Panc1 (cell line): ENCODE measurements around the gene MAL. TPM values are rescaled to one million over a fixed set of nuclear protein-coding genes. Genes with fewer than 3 reads are reported as not detected.

ENCODE experiments used
- ATAC-seq: fragments of 200-7000 bp; cut with Tn5 transposase; 2 replicates; pipeline ENCODE4 v1.9.1; 2020; ENCODE audit warnings: mild to moderate bottlenecking, moderate library complexity
- BruUV-seq: library from RNA; stranded (reverse); fragments of 400-500 nt; replicated peaks from 2 replicates; lab custom pipeline; 2021; lab: Mats Ljungman, UMichigan
- CTCF ChIA-PET: fragments of 300-600 bp; sonication (Branson Sonifier 250); formaldehyde crosslinking; loops from one replicate; lab custom pipeline; 2022; ENCODE audit warnings: antibody characterized with exemption; lab: Charles Lee
- POLR2A ChIA-PET: fragments of 300-600 bp; sonication (Branson Sonifier 250); formaldehyde crosslinking; loops from one replicate; lab custom pipeline; 2022; ENCODE audit warnings: antibody characterized with exemption; lab: Charles Lee
- DNase-seq: peaks from one replicate; pipeline ENCODE4 v3.0.0-alpha.2; 2010; ENCODE audit warnings: low read depth, low spot score
- H3K27ac ChIP-seq: 2 replicates; pipeline ENCODE4 v1.5.1; 2011; ENCODE audit warnings: mild to moderate bottlenecking, low read length, inconsistent platforms
- H3K27me3 ChIP-seq: fragments of 200-500 bp; sonication (Bioruptor generic); 2 replicates; pipeline ENCODE4 v1.6.0; 2014; ENCODE audit warnings: low read length, inconsistent platforms; ENCODE audit not compliant: control insufficient read depth, insufficient read depth
- H3K36me3 ChIP-seq: fragments of 200-500 bp; sonication (Bioruptor generic); 2 replicates; pipeline ENCODE4 v1.5.1; 2014; ENCODE audit warnings: inconsistent platforms, mild to moderate bottlenecking, low read length, moderate library complexity; ENCODE audit not compliant: control insufficient read depth, insufficient read depth
- H3K4me1 ChIP-seq: 2 replicates; pipeline ENCODE4 v1.5.1; 2011; ENCODE audit warnings: inconsistent platforms, mild to moderate bottlenecking, low read length, moderate library complexity; ENCODE audit not compliant: control insufficient read depth, insufficient read depth
- H3K4me3 ChIP-seq, 2 experiments: 2 replicates each; pipeline ENCODE4 v1.5.1; 2011 to 2012; ENCODE audit warnings: low read depth in 2 of 2, low read length in 2 of 2, mild to moderate bottlenecking in 2 of 2, inconsistent platforms in 1 of 2, moderate library complexity in 1 of 2
- H3K9me3 ChIP-seq: fragments of 200-500 bp; sonication (Bioruptor generic); 2 replicates; pipeline ENCODE4 v1.5.1; 2014; ENCODE audit warnings: low read depth, mild to moderate bottlenecking, inconsistent platforms, low read length, moderate library complexity; ENCODE audit not compliant: control insufficient read depth, insufficient read depth
- CTCF ChIP-seq: fragments of 450-650 bp; IDR thresholded peaks from 2 replicates; pipeline ENCODE4 v1.5.1; 2017; ENCODE audit warnings: mild to moderate bottlenecking
- POLR2AphosphoS5 ChIP-seq: IDR thresholded peaks from 2 replicates; pipeline ENCODE4 v1.6.1; 2012; ENCODE audit warnings: mild to moderate bottlenecking, low read depth, low read length, moderate library complexity
- REST ChIP-seq, 2 experiments: IDR thresholded peaks; 2 replicates each; pipeline ENCODE4 v1.6.1; 2011 to 2012; ENCODE audit warnings: low read depth in 2 of 2, control low read depth in 1 of 2, low read length in 1 of 2, mild to moderate bottlenecking in 1 of 2, moderate library complexity in 1 of 2; ENCODE audit not compliant: insufficient read depth in 1 of 2
- SIN3A ChIP-seq: IDR thresholded peaks from 2 replicates; pipeline ENCODE4 v1.6.1; 2012; ENCODE audit warnings: low read depth, mild to moderate bottlenecking, low read length, moderate library complexity, borderline replicate concordance; ENCODE audit not compliant: insufficient read depth
- TCF7L2 ChIP-seq: IDR thresholded peaks from 2 replicates; pipeline ENCODE4 v1.6.1; 2011; ENCODE audit warnings: mild to moderate bottlenecking, low read depth, low read length, inconsistent platforms
- in situ Hi-C: cut with HindIII; loops from 2 replicates; pipeline ENCODE4 v1.10.0; 2016; ENCODE audit warnings: low sequenced_read_pairs, low pct_unique_long_range_greater_than_20kb
- intact Hi-C: fragments of 100-400 bp; cut with micrococcal nuclease; formaldehyde crosslinking; loops from one replicate; pipeline ENCODE4 v1.10.0; 2022; ENCODE audit not compliant: unreplicated experiment
- total RNA-seq: library from RNA; stranded (reverse); gene quantifications from one replicate; pipeline ENCODE4 v1.2.1, GENCODE V29; 2021; ENCODE audit not compliant: unreplicated experiment

The MAL gene
- total RNA-seq, 1 experiment from 2014 or later = 1.3 TPM

- H3K27me3 ChIP-seq = peaks cover 10% of the 10 kb centered on the region
- POLR2A ChIA-PET = no interaction called here
Measured at GRCh38 chr2:95032341-95032740, 6.8 kb downstream of the MAL start.

GRCh38 chr2:95032868-95033603, 7.5 kb downstream of the MAL start:
- Histone ChIP-seq H3K27me3 (peaks cover 10% of the 10 kb centered on the region), H3K9me3 (no peaks in the 10 kb centered on the region), H3K4me1 (no peaks in the 10 kb centered on the region), H3K27ac (no peak overlapping the region), H3K36me3 (no peaks in the 10 kb centered on the region), H3K4me3 (no peak overlapping the region)
- DNase-seq (no peak), ATAC-seq (no peak)
- BruUV-seq = no TSS peak
- CTCF ChIA-PET = no interaction called here
- no peak for TF ChIP-seq TCF7L2
- TF ChIP-seq REST (IDR thresholded peaks at IDR 0.05; ENCODE audit: insufficient read depth in 1 of 2, low read depth in 2 of 2, low read length in 1 of 2) = no peak
- no peak for TF ChIP-seq SIN3A
- TF ChIP-seq POLR2AphosphoS5 = no peak
- no peak for TF ChIP-seq CTCF
- POLR2A ChIA-PET = no interaction called here
- intact Hi-C loops = no loop called here
- in situ Hi-C loops = no loop called here

More at GRCh38 chr2:95032341-95032740, 6.8 kb downstream of the MAL start:
- no peaks in the 10 kb centered on the region for H3K36me3 ChIP-seq
- ATAC-seq (0 out of 2 replicates have a peak, but pooled peaks have one; percentile 11), DNase-seq (no peak)
- in situ Hi-C loops = no loop called here
- CTCF ChIA-PET = no interaction called here
- TF ChIP-seq REST (IDR thresholded peaks at IDR 0.05; ENCODE audit: insufficient read depth in 1 of 2, low read depth in 2 of 2, low read length in 1 of 2) = no peak
- no peak for TF ChIP-seq TCF7L2
- TF ChIP-seq SIN3A = no peak
- no peak for TF ChIP-seq POLR2AphosphoS5
- TF ChIP-seq CTCF = no peak
- intact Hi-C loops = no loop called here
- no TSS peak for BruUV-seq
- no peaks in the 10 kb centered on the region for H3K9me3 ChIP-seq
- no peaks in the 10 kb centered on the region for H3K4me1 ChIP-seq
- no peak overlapping the region for H3K4me3 ChIP-seq
- H3K27ac ChIP-seq = no peak overlapping the region
